Activated CD4-positive, alpha-beta memory T cell treated with anti-CD3 and anti-CD28 coated beads, Interleukin-2, amount 10 ng/mL, durations not matched to agents 7 days and 5 days (primary cell): Measurements from ENCODE around the gene TKFC. TPM values are rescaled to one million over a fixed set of nuclear protein-coding genes. Genes with fewer than 3 reads are reported as not detected.
A peak's percentile ranks its signal among the peaks of the same experiment; 100 is the strongest.
"Not testable (repeated sequence)": the region's sequence is repeated elsewhere in the genome, so short reads cannot be mapped to it uniquely, and the experiment has no call there.

Experiments
- CTCF ChIA-PET: fragments of 350-600 bp; sonication (Branson Sonifier 250); formaldehyde crosslinking; loops from one replicate; lab custom pipeline; 2021; ENCODE audit warnings: antibody characterized with exemption, inconsistent platforms; lab: Charles Lee
- POLR2A ChIA-PET: fragments of 350-600 bp; sonication (Branson Sonifier 250); formaldehyde crosslinking; loops from one replicate; lab custom pipeline; 2021; ENCODE audit warnings: antibody characterized with exemption; lab: Charles Lee
- DNase-seq: peaks from one replicate; pipeline ENCODE4 v3.0.0-alpha.2; 2020
- H3K27ac Mint-ChIP-seq: one replicate; pipeline ENCODE4 v1.8.0; 2021; ENCODE audit warnings: mild to moderate bottlenecking, mixed read lengths
- H3K27me3 Mint-ChIP-seq: one replicate; pipeline ENCODE4 v1.8.0; 2021; ENCODE audit warnings: mixed read lengths
- H3K36me3 Mint-ChIP-seq: one replicate; pipeline ENCODE4 v1.8.0; 2021; ENCODE audit warnings: low read depth, mixed read lengths
- H3K4me1 Mint-ChIP-seq: one replicate; pipeline ENCODE4 v1.8.0; 2021; ENCODE audit warnings: mixed read lengths
- H3K4me3 Mint-ChIP-seq: one replicate; pipeline ENCODE4 v1.8.0; 2021; ENCODE audit warnings: mild to moderate bottlenecking, mixed read lengths
- H3K9me3 Mint-ChIP-seq: one replicate; pipeline ENCODE4 v1.8.0; 2021; ENCODE audit warnings: mixed read lengths
- total RNA-seq, 2 experiments: library from RNA; stranded (reverse); gene quantifications; one replicate each; pipeline ENCODE4 v1.2.3, GENCODE V29; 2021

Gene TKFC
- total RNA-seq, 2 experiments from 2014 or later: 49.6 to 51.5 TPM

DNA sequence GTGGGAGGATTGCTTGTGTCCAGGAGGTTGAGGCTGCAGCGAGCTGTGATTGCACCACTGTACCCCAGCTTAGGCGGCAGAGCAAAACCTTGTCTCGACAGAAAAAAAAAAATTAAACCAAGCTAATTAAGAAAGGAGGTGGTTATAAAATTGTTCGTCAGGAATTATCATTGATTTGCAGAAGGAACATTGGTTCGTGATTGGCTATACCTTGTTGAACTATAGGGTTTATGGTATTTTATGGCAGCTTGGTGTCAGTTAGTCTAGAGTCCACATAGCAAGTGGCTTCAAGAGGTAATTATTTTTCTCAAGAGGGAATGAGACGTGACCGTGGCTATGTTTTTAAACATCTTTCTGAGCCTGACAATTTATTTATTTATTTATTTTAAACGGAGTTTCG, 47.9 kb downstream of the TKFC start:
- CTCF ChIA-PET: interaction anchor here (0.6 to 9.7 kb wide), 3 partner anchors 17 to 127 kb away, joined by 3 to 289 read pairs (median 66); partner anchors contain the start of genes CYB561A3, DDB1, TKFC and TMEM138
- Mint-ChIP-seq H3K27ac (no peak overlapping the region), H3K36me3 (peaks cover 8% of the 10 kb centered on the region), H3K4me1 (peaks cover 8% of the 10 kb centered on the region), H3K27me3 (no peaks in the 10 kb centered on the region), H3K9me3 (no peaks in the 10 kb centered on the region), H3K4me3 (no peak overlapping the region)
- POLR2A ChIA-PET: interaction anchor here (1.0 to 1.2 kb wide), 2 partner anchors 19 to 45 kb away, joined by 4 to 8 read pairs; partner anchors contain the start of genes CYB561A3 and TMEM138
- DNase-seq: no peak

DNA sequence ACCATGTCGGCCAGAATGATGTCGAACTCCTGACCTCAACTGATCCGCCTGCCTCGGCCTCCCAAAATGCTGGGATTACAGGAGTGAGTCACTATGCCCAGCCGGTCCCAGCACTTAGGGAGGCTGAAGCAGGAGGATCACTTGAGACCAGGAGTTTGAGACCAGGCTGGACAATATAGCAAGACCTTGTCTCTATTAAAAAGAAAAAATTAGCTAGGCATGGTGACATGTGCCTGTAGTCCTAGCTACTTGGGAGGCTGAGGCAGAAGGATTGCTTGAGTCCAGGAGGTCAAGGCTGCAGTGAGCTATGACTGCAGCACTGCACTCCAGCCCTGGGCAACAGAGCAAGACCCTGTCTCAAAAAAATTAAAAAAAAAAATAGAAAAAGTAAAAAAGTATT, 50.8 kb downstream of the TKFC start:
- H3K36me3 Mint-ChIP-seq, H3K9me3 Mint-ChIP-seq, DNase-seq, H3K4me3 Mint-ChIP-seq, H3K27me3 Mint-ChIP-seq, H3K27ac Mint-ChIP-seq, H3K4me1 Mint-ChIP-seq: not testable (repeated sequence)
- ChIA-PET CTCF (interaction anchor here (2.5 to 9.7 kb wide), 6 partner anchors 13 to 132 kb away, joined by 8 to 289 read pairs (median 39); partner anchors contain the start of genes CYB561A3, DDB1, TKFC and TMEM138), POLR2A (interaction anchor here (2.2 to 3.6 kb wide), 2 partner anchors 22 to 49 kb away, joined by 7 to 48 read pairs; partner anchors contain the start of genes CYB561A3, DDB1, TKFC and TMEM138)

DNA sequence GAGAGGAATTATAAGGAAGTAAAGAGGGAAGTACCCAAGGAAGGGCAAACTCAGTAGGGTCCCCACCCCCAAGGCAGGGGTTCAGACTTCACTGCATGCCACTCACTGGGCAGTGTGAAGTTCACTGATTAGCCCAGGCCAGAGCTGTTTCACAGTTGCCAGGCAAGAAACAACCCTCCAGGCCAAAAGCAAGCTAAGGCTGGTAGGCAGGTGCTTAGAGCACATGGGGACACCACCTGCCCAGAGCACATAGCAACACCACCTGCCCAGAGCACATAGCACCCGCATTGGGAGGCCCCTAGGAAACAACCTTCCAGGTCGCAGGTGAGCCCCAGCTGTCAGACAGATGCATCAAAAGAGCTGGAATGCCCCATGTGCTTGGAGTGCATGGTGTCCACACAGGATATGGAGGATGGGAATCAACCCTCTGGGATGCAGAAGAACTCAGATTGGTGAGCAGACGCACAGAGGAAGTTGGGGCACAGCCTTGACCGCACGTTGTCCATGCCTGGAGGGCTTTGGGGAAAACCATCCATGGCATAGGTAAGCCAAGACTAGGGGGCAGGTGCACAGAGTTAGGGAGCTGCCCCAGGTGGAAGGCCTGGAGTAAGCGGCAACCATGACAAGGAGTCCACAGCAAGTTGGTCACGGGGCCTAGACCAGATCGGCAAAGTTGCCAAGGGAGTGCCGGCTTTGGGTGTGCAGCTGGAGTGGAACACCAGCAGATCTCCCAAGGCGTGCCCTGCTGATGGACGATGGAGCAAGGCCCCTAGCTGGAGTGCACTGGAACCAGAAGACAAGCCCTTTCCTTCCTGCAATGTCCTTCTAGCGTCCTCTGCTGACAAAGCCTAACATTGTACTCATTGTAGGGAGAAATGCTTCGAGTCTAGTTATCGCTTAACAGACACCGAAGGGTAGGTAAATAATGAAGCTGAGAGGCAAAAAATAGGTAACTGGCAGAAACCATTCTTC, 51.5 kb downstream of the TKFC start:
- Mint-ChIP-seq H3K4me1 (peaks cover 8% of the 10 kb centered on the region), H3K36me3 (no peaks in the 10 kb centered on the region), H3K27ac (no peak overlapping the region), H3K9me3 (peaks cover 3% of the 10 kb centered on the region), H3K4me3 (no peak overlapping the region), H3K27me3 (no peaks in the 10 kb centered on the region)
- ChIA-PET POLR2A (interaction anchor here (1.2 to 3.6 kb wide), 5 partner anchors 22 to 90 kb away, joined by 3 to 48 read pairs (median 7); partner anchors contain the start of genes CPSF7, CYB561A3, DDB1 and SDHAF2), CTCF (interaction anchor here (0.6 to 9.7 kb wide), 19 partner anchors 13 to 390 kb away, joined by 3 to 289 read pairs (median 8); partner anchors contain the start of genes CYB561A3, DDB1, TKFC and TMEM138)
- no peak for DNase-seq

DNA sequence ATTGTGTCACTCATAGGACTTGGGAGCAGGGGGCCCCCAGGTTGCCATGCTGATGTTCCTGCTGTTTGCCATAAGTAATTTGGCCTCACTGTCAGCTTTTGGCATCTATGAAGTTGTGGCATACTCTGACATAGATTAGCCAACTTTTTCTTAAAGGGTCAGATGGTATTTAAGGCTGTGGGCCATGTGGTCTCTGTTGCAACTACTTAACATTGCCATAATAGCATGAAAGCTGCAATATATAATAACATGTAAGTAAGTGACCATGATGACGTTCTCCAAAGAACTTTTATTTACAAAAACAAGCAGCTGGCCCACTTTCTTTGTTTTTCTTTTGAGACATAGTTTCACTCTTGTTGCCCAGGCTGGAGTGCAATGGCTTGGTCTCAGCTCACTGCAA, 57.1 kb downstream of the TKFC start:
- ChIA-PET POLR2A (interaction anchor here (0.9 to 5.4 kb wide), 4 partner anchors 28 to 56 kb away, joined by 3 to 50 read pairs (median 16); partner anchors contain the start of genes CPSF7, CYB561A3, DDB1 and SDHAF2), CTCF (interaction anchor here (0.8 to 5.6 kb wide), 3 partner anchors 48 to 136 kb away, joined by 3 to 48 read pairs (median 5); no protein-coding TSS in a partner anchor)
- H3K27me3 Mint-ChIP-seq: no peaks in the 10 kb centered on the region
- H3K4me1 Mint-ChIP-seq: peaks cover 32% of the 10 kb centered on the region
- peaks cover 5% of the 10 kb centered on the region for H3K36me3 Mint-ChIP-seq
- H3K9me3 Mint-ChIP-seq: peaks cover 6% of the 10 kb centered on the region
- H3K4me3 Mint-ChIP-seq: no peak overlapping the region
- no peak overlapping the region for H3K27ac Mint-ChIP-seq
- no peak for DNase-seq

DNA sequence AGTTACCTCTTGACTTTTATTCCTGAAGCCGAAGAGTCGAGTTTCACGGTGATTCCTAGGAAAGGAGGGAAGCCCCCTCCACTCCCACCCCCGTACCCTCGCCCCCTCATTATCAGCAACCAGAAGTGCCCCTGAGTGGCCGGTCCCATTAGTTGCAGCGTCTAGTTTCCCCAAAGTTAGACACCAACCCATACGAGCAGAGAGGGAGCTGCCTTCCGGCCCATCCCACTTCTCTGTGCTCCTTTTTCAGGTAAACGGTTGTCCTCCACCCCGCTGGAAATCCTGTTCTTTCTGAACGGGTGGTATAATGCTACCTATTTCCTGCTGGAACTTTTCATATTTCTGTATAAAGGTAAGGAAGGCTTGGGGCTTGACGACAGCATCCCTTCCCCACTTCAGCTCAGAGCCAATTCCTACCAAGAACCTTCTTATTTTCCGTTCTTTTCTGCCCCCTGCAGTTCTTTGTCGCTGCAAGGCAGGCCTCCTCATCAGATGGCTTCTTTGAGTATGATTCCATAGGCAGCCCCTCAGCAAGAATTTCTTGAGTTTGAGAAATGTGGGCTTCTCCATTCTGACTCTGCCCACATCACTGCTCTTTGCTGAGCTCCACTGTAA, 60.1 kb downstream of the TKFC start:
- H3K4me1 Mint-ChIP-seq: peaks cover 25% of the 10 kb centered on the region
- ChIA-PET POLR2A (interaction anchor here (0.9 to 5.4 kb wide), 14 partner anchors 8 to 130 kb away, joined by 3 to 50 read pairs (median 6); partner anchors contain the start of genes CPSF7, CYB561A3, DDB1 and SDHAF2), CTCF (interaction anchor here (0.9 to 10.1 kb wide), 10 partner anchors 8 to 59 kb away, joined by 3 to 58 read pairs (median 4); partner anchors contain the start of genes CYB561A3 and TMEM138)
- no peak for DNase-seq
- no peaks in the 10 kb centered on the region for H3K27me3 Mint-ChIP-seq
- H3K36me3 Mint-ChIP-seq: peaks cover 17% of the 10 kb centered on the region
- peak overlapping the region; percentile 80 for H3K4me3 Mint-ChIP-seq
- peak overlapping the region; percentile 85 for H3K27ac Mint-ChIP-seq
- peaks cover 6% of the 10 kb centered on the region for H3K9me3 Mint-ChIP-seq

Other genes with a start within 250 kb of the TKFC start
- gene CD5, start 230.7 kb upstream of the TKFC start, total RNA-seq: 100 to 1,000 TPM; 359 to 373 TPM
- gene VPS37C, start 171.8 kb upstream of the TKFC start, total RNA-seq: 1 to 10 TPM; 6.1 to 7.5 TPM
- gene PGA3, start 129.7 kb upstream of the TKFC start, total RNA-seq: not detected
- gene PGA4, start 110.9 kb upstream of the TKFC start, total RNA-seq: not detected
- not detected for gene PGA5, start 92.1 kb upstream of the TKFC start, total RNA-seq
- 1 to 10 TPM in 1 of 2 experiments, under 1 TPM in 1; 0.98 to 1.7 TPM for gene VWCE, start 37.9 kb upstream of the TKFC start, total RNA-seq
- gene DDB1, start 123 bp upstream of the TKFC start, total RNA-seq: 100 to 1,000 TPM; 166 to 174 TPM
- 10 to 100 TPM; 36.0 to 38.6 TPM for gene CYB561A3, start 28.7 kb downstream of the TKFC start, total RNA-seq
- gene TMEM138, start 29.1 kb downstream of the TKFC start, total RNA-seq: 10 to 100 TPM; 45.5 to 50.0 TPM
- 1 to 10 TPM; 7.6 to 9.3 TPM for gene TMEM216, start 59.4 kb downstream of the TKFC start, total RNA-seq
- gene CPSF7, start 96.7 kb downstream of the TKFC start, total RNA-seq: 10 to 100 TPM; 89.6 to 90.2 TPM
- 10 to 100 TPM; 47.3 to 47.5 TPM for gene SDHAF2, start 96.9 kb downstream of the TKFC start, total RNA-seq
- gene LRRC10B, start 175.5 kb downstream of the TKFC start, total RNA-seq: under 1 TPM in 1 of 2 experiments, not detected in 1; 0.13 TPM
- not detected for gene SYT7, start 247.8 kb downstream of the TKFC start, total RNA-seq